Keratinocyte (primary cell): ENCODE results near the gene ARHGAP20. TPM values are rescaled to one million over a fixed set of nuclear protein-coding genes. Genes with fewer than 3 reads are reported as not detected.

Experiments used
- DNase-seq: peaks from one replicate; pipeline ENCODE4 v3.0.0-alpha.2; 2011; ENCODE audit warnings: low read depth, missing footprints, low spot score
- FAIRE-seq: peaks from 2 replicates; lab custom pipeline; 2011; peaks lifted over from hg19 to GRCh38; lab: Jason Lieb, UNC
- H2AFZ ChIP-seq: 2 replicates; pipeline ENCODE4 v1.6.0; 2012; ENCODE audit warnings: low read length, control low read depth, inconsistent platforms; ENCODE audit not compliant: control insufficient read depth
- H3K27ac ChIP-seq: 2 replicates; pipeline ENCODE4 v1.5.1; 2011; ENCODE audit warnings: low read length; ENCODE audit not compliant: control insufficient read depth, insufficient read depth
- H3K27me3 ChIP-seq: 3 replicates; pipeline ENCODE4 v1.6.0; 2011; ENCODE audit warnings: low read length; ENCODE audit not compliant: control insufficient read depth, insufficient read depth; ENCODE audit errors: extremely low read depth
- H3K36me3 ChIP-seq, 2 experiments: 2 replicates in 1 of 2; 3 replicates in 1 of 2; pipeline ENCODE4 v1.5.1; 2011; ENCODE audit warnings: low read length in 2 of 2, mild to moderate bottlenecking in 1 of 2; ENCODE audit not compliant: control insufficient read depth in 2 of 2, insufficient read depth in 2 of 2; ENCODE audit errors: extremely low read depth in 1 of 2
- H3K4me1 ChIP-seq: 3 replicates; pipeline ENCODE4 v1.5.1; 2011; ENCODE audit warnings: low read length; ENCODE audit not compliant: control insufficient read depth, insufficient read depth; ENCODE audit errors: extremely low read depth
- H3K4me2 ChIP-seq: 3 replicates; pipeline ENCODE4 v1.6.0; 2011; ENCODE audit warnings: low read depth, low read length; ENCODE audit not compliant: control insufficient read depth, insufficient read depth; ENCODE audit errors: extremely low read depth
- H3K4me3 ChIP-seq, 3 experiments: fragments of 200-600 bp in 1 of 3; sonication (generic) in 1 of 3; 2 replicates in 2 of 3; 3 replicates in 1 of 3; pipeline ENCODE4 v1.5.1; 2011 to 2016; ENCODE audit warnings: low read length in 3 of 3, mild to moderate bottlenecking in 3 of 3, control low read depth in 2 of 3, inconsistent platforms in 1 of 3, low read depth in 1 of 3, mixed read lengths in 1 of 3, mixed run types in 1 of 3, moderate library complexity in 1 of 3; ENCODE audit not compliant: control insufficient read depth in 2 of 3, insufficient read depth in 2 of 3; ENCODE audit errors: extremely low read depth in 1 of 3
- H3K79me2 ChIP-seq: 2 replicates; pipeline ENCODE4 v1.6.0; 2012; ENCODE audit warnings: low read length; ENCODE audit not compliant: control insufficient read depth, insufficient read depth
- H3K9ac ChIP-seq: 3 replicates; pipeline ENCODE4 v1.6.0; 2011; ENCODE audit warnings: low read length; ENCODE audit not compliant: control insufficient read depth, insufficient read depth; ENCODE audit errors: extremely low read depth
- H3K9me1 ChIP-seq: 3 replicates; pipeline ENCODE4 v1.6.0; 2011; ENCODE audit warnings: low read length; ENCODE audit not compliant: control insufficient read depth, insufficient read depth; ENCODE audit errors: extremely low read depth
- H3K9me3 ChIP-seq: 2 replicates; pipeline ENCODE4 v1.5.1; 2012; ENCODE audit warnings: low read depth, low read length; ENCODE audit not compliant: control insufficient read depth
- H4K20me1 ChIP-seq: 3 replicates; pipeline ENCODE4 v1.6.0; 2011; ENCODE audit warnings: low read length; ENCODE audit not compliant: control insufficient read depth, insufficient read depth; ENCODE audit errors: extremely low read depth
- CTCF ChIP-seq, 3 experiments: IDR thresholded peaks in 1 of 3; conservative IDR thresholded peaks in 1 of 3; optimal IDR thresholded peaks in 1 of 3; 2 replicates in 2 of 3; 3 replicates in 1 of 3; pipeline versions ENCODE3 to v1.5.1; 2011; ENCODE audit warnings: low read length in 3 of 3, mild to moderate bottlenecking in 3 of 3, moderate library complexity in 2 of 3, control low read depth in 1 of 3, inconsistent platforms in 1 of 3; ENCODE audit not compliant: insufficient read depth in 2 of 3; ENCODE audit errors: extremely low read depth in 1 of 3
- EZH2 ChIP-seq: IDR thresholded peaks from one replicate; pipeline ENCODE4 v1.6.1; 2012; ENCODE audit warnings: inconsistent platforms, mild to moderate bottlenecking, low read length, moderate library complexity
- dilution Hi-C: fragments of 300-500 bp; cut with MboI; formaldehyde crosslinking; loops from one replicate; pipeline ENCODE4 v1.7.0; 2020; ENCODE audit warnings: low sequenced_read_pairs; ENCODE audit not compliant: extremely low pct_ligation_motif_present
- polyA plus RNA-seq, 5 experiments: library from polyadenylated mRNA; depleted of rRNA in 3 of 5; stranded (reverse) in 3 of 5; stranded (forward) in 1 of 5; unstranded in 1 of 5; fragments of >200 nt; gene quantifications; 1 replicate in 1 of 5; 2 replicates in 3 of 5; 3 replicates in 1 of 5; pipeline versions ENCODE4 v1.2.1 to v1.2.3, GENCODE V29; 2011 to 2012; ENCODE audit warnings: missing spikeins in 2 of 5, low read depth in 1 of 5, low replicate concordance in 1 of 5

Gene ARHGAP20
- polyA plus RNA-seq, 1 donor (not counting 4 experiments of a cell fraction or from before 2014, with no cell fraction given): not detected

- no peak for DNase-seq
- H3K9me3 ChIP-seq: no peaks in the 10 kb centered on the region
- H3K36me3 ChIP-seq: no peaks in the 10 kb centered on the region
- no peak overlapping the region for H2AFZ ChIP-seq
- H3K9me1 ChIP-seq: no peaks in the 10 kb centered on the region
- no peak overlapping the region for H3K4me2 ChIP-seq
- no peak for FAIRE-seq
- H3K27ac ChIP-seq: no peak overlapping the region
- TF ChIP-seq EZH2 (no peak), CTCF (optimal IDR thresholded peaks at IDR 0.05 in 1 of 3, IDR thresholded peaks at IDR 0.05 in 1 of 3, conservative IDR thresholded peaks at IDR 0.05 in 1 of 3; ENCODE audit: extremely low read depth in 1 of 3, insufficient read depth in 2 of 3, low read length in 3 of 3) (no peak)
- peaks cover 3% of the 10 kb centered on the region for H3K27me3 ChIP-seq
- dilution Hi-C loops: no loop called here
- no peak overlapping the region for H3K4me3 ChIP-seq
- H3K4me1 ChIP-seq: no peaks in the 10 kb centered on the region
- no peak overlapping the region for H3K9ac ChIP-seq
- no peaks in the 10 kb centered on the region for H4K20me1 ChIP-seq
- H3K79me2 ChIP-seq: no peaks in the 10 kb centered on the region
Measured at GRCh38 chr11:110573411-110573810, 138.8 kb downstream of the ARHGAP20 start.

GRCh38 chr11:110571081-110571720 is 141.0 kb downstream of the ARHGAP20 start:
- Histone ChIP-seq H3K4me3 (no peak overlapping the region), H2AFZ (no peak overlapping the region), H3K4me1 (peaks cover 1% of the 10 kb centered on the region), H3K9me1 (no peaks in the 10 kb centered on the region), H3K27me3 (peaks cover 8% of the 10 kb centered on the region), H4K20me1 (no peaks in the 10 kb centered on the region), H3K9ac (no peak overlapping the region), H3K79me2 (no peaks in the 10 kb centered on the region), H3K4me2 (no peak overlapping the region), H3K36me3 (no peaks in the 10 kb centered on the region), H3K27ac (no peak overlapping the region), H3K9me3 (no peaks in the 10 kb centered on the region)
- no peak for FAIRE-seq
- TF ChIP-seq EZH2: no peak
- TF ChIP-seq CTCF (optimal IDR thresholded peaks at IDR 0.05 in 1 of 3, IDR thresholded peaks at IDR 0.05 in 1 of 3, conservative IDR thresholded peaks at IDR 0.05 in 1 of 3; ENCODE audit: extremely low read depth in 1 of 3, insufficient read depth in 2 of 3, low read length in 3 of 3): no peak
- no peak for DNase-seq
- dilution Hi-C loops: no loop called here
